NK-92 (cell line): ENCODE results near the gene GLT8D2.

Experiments used
- DNase-seq: peaks from one replicate; lab custom pipeline; 2025; ENCODE audit not compliant: unreplicated experiment; lab: John Stamatoyannopoulos, UW

The GLT8D2 gene

GRCh38 chr12:103955811-103956508, 94.0 kb downstream of the GLT8D2 start:
- no peak for DNase-seq

GRCh38 chr12:103952497-103952896, 97.5 kb downstream of the GLT8D2 start:
- DNase-seq, result no peak

GRCh38 chr12:103948746-103949406, 101.1 kb downstream of the GLT8D2 start:
- no peak for DNase-seq

GRCh38 chr12:103947871-103948555, 102.0 kb downstream of the GLT8D2 start:
- DNase-seq, result no peak

- no peak for DNase-seq
Measured at GRCh38 chr12:103944964-103945363, 105.0 kb downstream of the GLT8D2 start.
